ENCODE measurements around the gene IL1RN. TPM values are rescaled to one million over a fixed set of nuclear protein-coding genes. Genes with fewer than 3 reads are reported as not detected.

Gene IL1RN
- polyA plus RNA-seq, 3 donors: 89.9 to 109 (median 92.0) TPM

- Histone ChIP-seq H3K36me3 (replicated peaks in 1 of 2; ENCODE audit: control insufficient read depth in 1 of 2, insufficient read depth in 2 of 2, low read length in 2 of 2) (peaks cover 6 to 11% of the 10 kb centered on the region in 2 donors), H3K9ac (ENCODE audit: insufficient read depth, low read length, poor library complexity, severe bottlenecking) (no peak overlapping the region), H2AFZ (ENCODE audit: insufficient read depth, low read depth, low read length, poor library complexity, severe bottlenecking) (peak overlapping the region; percentile 30), H3K4me3 (replicated peaks in 1 of 3; ENCODE audit: low read depth in 2 of 3, low read length in 3 of 3) (no peak overlapping the region), H3K4me1 (ENCODE audit: control insufficient read depth in 1 of 2, insufficient read depth in 2 of 2, low read length in 2 of 2) (peaks cover 3 to 7% of the 10 kb centered on the region in 2 donors), H3K9me3 (replicated peaks in 1 of 2; ENCODE audit: control insufficient read depth in 1 of 2, insufficient read depth in 1 of 2, low read length in 2 of 2) (no peaks in the 10 kb centered on the region), H3K27ac (ENCODE audit: low read depth in 1 of 2, low read length in 2 of 2) (no peak overlapping the region), H4K20me1 (ENCODE audit: insufficient read depth, low read length) (peaks cover 9% of the 10 kb centered on the region), H3K79me2 (ENCODE audit: insufficient read depth, low read length) (no peaks in the 10 kb centered on the region), H3K4me2 (replicated peaks; ENCODE audit: extremely low read depth, low read length, poor library complexity, severe bottlenecking) (peak overlapping the region; percentile 27), H3K27me3 (ENCODE audit: control insufficient read depth in 2 of 2, insufficient read depth in 2 of 2, low read length in 2 of 2) (no peaks in the 10 kb centered on the region)
- H3K4me1 Mint-ChIP-seq: peaks cover 27% of the 10 kb centered on the region
- DNase-seq: peak; percentile 67 to 78 (median 74)
- 0% methylated on average over 1 of the region's 13 CpGs for WGBS (ENCODE audit: insufficient coverage)
- peak; percentile 85 for TF ChIP-seq CTCF (IDR thresholded peaks at IDR 0.05)
- H3K4me3 Mint-ChIP-seq: peak overlapping the region; percentile 23 to 45
- H3K36me3 Mint-ChIP-seq: peaks cover 9 to 10% of the 10 kb centered on the region in 2 donors
- peak overlapping the region in 4 of 7 donors; percentile 28 to 50 (median 42) for H3K27ac Mint-ChIP-seq
- H3K27me3 Mint-ChIP-seq (ENCODE audit: low read depth in 3 of 3): peaks cover 0 to 4% (median 3%) of the 10 kb centered on the region in 3 donors
- peaks cover 0 to 4% (median 0%) of the 10 kb centered on the region in 7 donors for H3K9me3 Mint-ChIP-seq
- intact Hi-C loops (cut with micrococcal nuclease): loop anchor here in 1 of 2 donors (2.0 to 5.0 kb wide), 2 partner anchors 60 to 234 kb away; no protein-coding TSS in a partner anchor
Measured at GRCh38 chr2:113138428-113139322, 11.3 kb downstream of the IL1RN start.

- 96% methylated on average over 4 of the region's 6 CpGs for WGBS (ENCODE audit: insufficient coverage)
- Histone ChIP-seq H3K27ac (ENCODE audit: low read depth in 1 of 2, low read length in 2 of 2) (no peak overlapping the region), H3K36me3 (replicated peaks in 1 of 2; ENCODE audit: control insufficient read depth in 1 of 2, insufficient read depth in 2 of 2, low read length in 2 of 2) (no peaks in the 10 kb centered on the region), H4K20me1 (ENCODE audit: insufficient read depth, low read length) (no peaks in the 10 kb centered on the region), H2AFZ (ENCODE audit: insufficient read depth, low read depth, low read length, poor library complexity, severe bottlenecking) (no peak overlapping the region), H3K4me3 (replicated peaks in 1 of 3; ENCODE audit: low read depth in 2 of 3, low read length in 3 of 3) (no peak overlapping the region), H3K27me3 (ENCODE audit: control insufficient read depth in 2 of 2, insufficient read depth in 2 of 2, low read length in 2 of 2) (no peaks in the 10 kb centered on the region), H3K4me2 (replicated peaks; ENCODE audit: extremely low read depth, low read length, poor library complexity, severe bottlenecking) (no peak overlapping the region), H3K9me3 (replicated peaks in 1 of 2; ENCODE audit: control insufficient read depth in 1 of 2, insufficient read depth in 1 of 2, low read length in 2 of 2) (no peaks in the 10 kb centered on the region), H3K9ac (ENCODE audit: insufficient read depth, low read length, poor library complexity, severe bottlenecking) (no peak overlapping the region), H3K4me1 (ENCODE audit: control insufficient read depth in 1 of 2, insufficient read depth in 2 of 2, low read length in 2 of 2) (peaks cover 3 to 7% of the 10 kb centered on the region in 2 donors), H3K79me2 (ENCODE audit: insufficient read depth, low read length) (no peaks in the 10 kb centered on the region)
- Mint-ChIP-seq H3K27me3 (ENCODE audit: low read depth in 3 of 3) (peaks cover 0 to 4% (median 3%) of the 10 kb centered on the region in 3 donors), H3K4me1 (peaks cover 12% of the 10 kb centered on the region), H3K27ac (no peak overlapping the region), H3K4me3 (no peak overlapping the region), H3K9me3 (peaks cover 0 to 5% (median 4%) of the 10 kb centered on the region in 7 donors), H3K36me3 (no peaks in the 10 kb centered on the region)
- TF ChIP-seq CTCF (IDR thresholded peaks at IDR 0.05): no peak
- no peak for DNase-seq
- intact Hi-C loops (cut with micrococcal nuclease): loop anchor here (5.0 kb wide), 2 partner anchors 36 to 46 kb away; no protein-coding TSS in a partner anchor
Measured at GRCh38 chr2:113141451-113141850, 14.1 kb downstream of the IL1RN start.
